Measurements from ENCODE around the gene AKAP13.
"Not testable (repeated sequence)": the region's sequence is repeated elsewhere in the genome, so short reads cannot be mapped to it uniquely, and the experiment has no call there.

The AKAP13 gene

DNA sequence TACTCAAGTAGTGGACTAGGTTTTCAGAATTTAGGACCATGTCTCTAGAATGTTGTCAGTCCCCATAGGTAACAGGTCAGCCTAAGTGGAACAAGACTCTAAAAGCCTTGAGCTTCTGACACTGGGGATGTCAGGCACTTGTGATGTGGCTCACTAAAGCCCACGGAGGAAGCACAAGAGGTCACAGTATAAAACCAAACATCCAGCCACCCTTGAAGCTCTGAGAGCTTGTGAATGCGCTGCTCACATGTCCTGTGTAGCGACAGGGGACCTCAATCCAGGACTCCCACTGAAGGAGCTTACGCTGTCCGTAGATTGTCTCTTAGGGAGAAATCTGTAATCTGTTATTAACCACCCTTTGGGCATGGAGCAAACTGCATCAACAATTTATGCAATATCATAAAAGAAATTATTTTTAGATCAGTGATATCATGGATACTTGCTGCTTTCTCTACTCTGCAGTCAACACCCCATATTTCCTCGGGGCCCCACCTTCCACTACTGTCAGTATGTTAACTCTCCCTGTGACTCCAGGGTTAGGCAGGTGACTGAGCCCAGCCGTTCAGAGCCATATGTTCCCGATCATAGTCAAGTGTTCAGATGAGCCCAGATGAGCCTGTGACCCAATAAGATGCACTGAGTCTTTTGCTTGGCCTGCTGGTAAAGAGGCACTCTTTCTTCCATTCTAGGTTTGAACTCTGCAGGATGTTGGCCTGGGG, 32.2 kb upstream of the AKAP13 start:
- DNase-seq: not testable (repeated sequence)

DNA sequence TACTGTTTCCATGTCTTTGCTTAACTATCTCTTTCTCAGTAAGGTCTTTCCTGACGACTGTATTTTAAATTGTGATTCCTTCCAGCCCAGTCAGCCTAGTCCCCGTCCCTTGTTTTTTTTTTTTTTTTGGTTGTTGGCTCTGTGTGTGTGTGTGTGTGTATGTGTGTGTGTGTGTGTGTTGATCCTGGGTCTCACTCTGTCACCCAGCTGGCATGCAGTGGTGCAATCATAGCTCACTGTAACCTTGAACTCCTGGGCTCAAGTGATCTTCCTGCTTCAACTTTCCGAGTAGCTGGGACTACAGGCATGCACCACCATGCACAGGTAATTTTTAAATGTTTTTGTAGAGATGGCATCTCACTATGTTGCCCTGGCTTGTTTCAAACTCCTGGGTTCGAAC, 31.3 kb upstream of the AKAP13 start:
- DNase-seq: not testable (repeated sequence)

GRCh38 chr15:85350395-85350794, 30.0 kb upstream of the AKAP13 start:
- no peak for DNase-seq

DNA sequence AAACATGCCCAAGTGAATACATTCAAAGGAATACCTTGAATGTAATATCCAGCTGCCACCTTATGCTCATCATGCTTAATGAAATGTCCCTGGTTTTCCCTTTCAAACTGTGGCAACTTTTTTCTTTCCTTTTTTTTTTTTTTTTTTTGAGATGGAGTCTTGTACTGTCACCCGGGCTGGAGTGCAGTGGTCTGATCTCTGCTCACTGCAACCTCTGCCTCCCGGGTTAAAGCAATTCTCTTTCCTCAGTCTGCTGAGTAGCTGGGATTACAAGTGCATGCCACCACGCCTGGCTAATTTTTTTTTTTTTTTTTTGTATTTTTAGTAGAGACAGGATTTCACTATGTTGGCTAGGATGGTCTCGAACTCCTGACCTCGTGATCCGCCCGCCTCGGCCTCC, 28.9 kb upstream of the AKAP13 start:
- not testable (repeated sequence) for DNase-seq

DNA sequence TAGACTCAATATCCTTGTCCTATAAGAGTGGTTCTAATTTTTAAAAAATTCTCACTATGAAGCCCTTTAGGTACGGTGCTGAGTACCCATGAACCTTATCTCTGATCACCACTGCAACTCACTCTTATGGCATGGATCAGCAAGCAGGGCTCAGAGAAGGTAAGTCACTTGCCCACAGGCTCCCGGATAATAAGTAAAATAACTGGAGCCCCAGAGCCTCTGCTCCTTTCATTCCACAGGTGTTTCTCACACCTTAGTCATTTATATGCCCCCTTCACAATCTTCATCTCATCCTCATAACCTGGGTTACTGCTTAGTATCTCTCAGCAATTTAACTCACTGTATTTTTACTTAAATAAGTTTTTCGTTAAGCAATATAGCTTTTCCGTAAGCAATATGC, 28.4 kb upstream of the AKAP13 start:
- no peak for DNase-seq

GRCh38 chr15:85353516-85353915, 26.9 kb upstream of the AKAP13 start:
- DNase-seq: no peak

DNA sequence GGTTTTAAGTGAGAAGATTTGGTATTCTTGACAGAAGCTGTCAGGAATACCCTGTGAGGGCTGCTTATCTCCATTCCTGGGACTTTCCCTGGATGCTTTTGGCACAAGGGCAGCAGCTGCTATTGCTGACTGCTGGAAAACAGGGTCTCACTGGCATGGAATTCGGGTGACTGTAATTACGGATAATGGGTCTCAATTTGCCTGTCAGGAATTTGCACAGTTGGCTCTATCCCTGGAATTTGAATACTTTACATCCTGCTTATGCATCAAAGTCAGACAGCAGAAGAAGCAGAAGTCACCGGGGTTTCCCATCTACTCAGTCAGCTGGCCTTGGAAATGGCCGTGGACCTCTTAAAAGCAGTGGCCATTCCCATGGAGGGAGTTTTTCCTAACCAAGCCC, 25.9 kb upstream of the AKAP13 start:
- no peak for DNase-seq

DNA sequence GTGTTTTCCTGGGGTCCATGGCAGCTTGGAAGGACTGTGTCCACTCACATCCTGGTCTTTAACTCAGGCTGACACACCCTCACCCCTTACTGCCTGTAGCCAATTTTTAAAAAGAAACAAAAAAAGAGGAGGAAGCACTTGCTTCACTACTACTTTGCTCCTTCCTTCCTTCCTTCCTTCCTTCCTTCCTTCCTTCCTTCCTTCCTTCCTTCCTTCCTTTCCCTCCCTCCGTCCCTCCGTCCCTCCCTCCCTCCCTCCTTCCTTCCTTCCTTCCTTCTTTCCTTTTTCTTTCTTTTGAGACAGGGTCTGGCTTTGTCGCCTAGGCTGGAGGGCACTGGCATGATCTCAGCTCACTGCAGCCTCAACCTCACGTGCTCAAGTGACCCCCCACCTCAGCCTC, 25.5 kb upstream of the AKAP13 start:
- DNase-seq: no peak

DNA sequence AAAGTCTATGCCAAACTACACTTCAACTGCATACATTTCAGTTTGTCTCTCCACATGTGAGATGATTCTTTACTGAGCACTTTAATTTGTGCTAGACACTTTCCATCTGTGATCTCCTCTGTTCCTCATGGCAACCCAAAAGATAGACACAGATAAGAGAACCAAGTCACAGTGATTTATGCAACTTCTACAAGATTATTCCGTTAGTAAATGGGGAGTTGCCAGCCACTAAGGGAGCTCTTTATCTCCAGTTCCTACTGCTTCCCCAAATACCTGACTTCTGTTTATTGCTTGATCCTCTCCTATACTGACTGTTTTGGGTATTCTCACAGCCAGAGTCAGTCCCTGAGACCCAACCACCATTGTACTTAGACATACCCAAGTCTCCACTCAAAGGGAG, 24.1 kb upstream of the AKAP13 start:
- DNase-seq: no peak

GRCh38 chr15:85361323-85361722, 19.1 kb upstream of the AKAP13 start:
- DNase-seq: no peak

GRCh38 chr15:85362436-85363081, 17.8 kb upstream of the AKAP13 start:
- DNase-seq: no peak

DNA sequence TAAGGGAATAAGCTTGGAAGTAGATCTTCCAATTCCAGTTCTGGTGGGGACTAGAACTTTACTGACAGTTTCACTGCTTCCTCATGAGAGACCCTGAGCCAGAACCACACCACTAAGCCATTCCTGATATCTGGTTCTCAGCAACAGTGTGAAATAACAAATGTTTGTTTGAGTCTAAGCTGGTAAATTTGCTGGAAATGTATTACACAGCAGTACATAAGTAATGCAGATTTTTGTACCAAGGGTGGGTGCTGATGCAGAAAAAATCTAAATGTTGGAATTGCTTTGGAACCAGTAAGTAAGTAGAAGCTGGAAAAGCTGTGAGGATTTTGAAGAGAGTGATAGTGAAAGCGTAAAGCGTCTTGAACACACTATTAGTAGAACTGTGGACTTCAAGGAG, 14.4 kb upstream of the AKAP13 start:
- no peak for DNase-seq

DNA sequence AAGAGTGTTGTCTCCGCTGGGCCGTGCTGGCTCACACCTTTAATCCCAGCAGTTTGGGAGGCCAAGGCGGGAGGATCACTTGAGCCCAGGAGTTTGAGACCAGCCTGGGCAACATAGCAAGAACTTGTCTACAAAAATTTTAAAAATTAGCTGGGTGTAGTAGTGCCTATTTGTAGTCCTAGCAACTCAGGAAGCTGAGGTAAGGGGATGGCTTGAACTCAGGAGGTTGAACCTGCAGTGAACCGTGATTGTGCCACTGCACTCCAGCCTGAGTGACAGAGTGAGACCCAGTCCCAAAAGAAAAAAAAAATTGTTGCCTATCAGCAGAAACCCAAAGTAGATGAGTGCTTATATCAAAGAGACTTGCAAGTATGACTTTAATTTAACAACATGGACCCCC, 12.7 kb upstream of the AKAP13 start:
- no peak for DNase-seq

- DNase-seq: no peak
Observed at GRCh38 chr15:85374831-85375230, 5.6 kb upstream of the AKAP13 start.

- no peak for DNase-seq
Observed at GRCh38 chr15:85377269-85377668, 3.1 kb upstream of the AKAP13 start.

- DNase-seq: no peak
Observed at GRCh38 chr15:85377986-85378385, 2.4 kb upstream of the AKAP13 start.

DNA sequence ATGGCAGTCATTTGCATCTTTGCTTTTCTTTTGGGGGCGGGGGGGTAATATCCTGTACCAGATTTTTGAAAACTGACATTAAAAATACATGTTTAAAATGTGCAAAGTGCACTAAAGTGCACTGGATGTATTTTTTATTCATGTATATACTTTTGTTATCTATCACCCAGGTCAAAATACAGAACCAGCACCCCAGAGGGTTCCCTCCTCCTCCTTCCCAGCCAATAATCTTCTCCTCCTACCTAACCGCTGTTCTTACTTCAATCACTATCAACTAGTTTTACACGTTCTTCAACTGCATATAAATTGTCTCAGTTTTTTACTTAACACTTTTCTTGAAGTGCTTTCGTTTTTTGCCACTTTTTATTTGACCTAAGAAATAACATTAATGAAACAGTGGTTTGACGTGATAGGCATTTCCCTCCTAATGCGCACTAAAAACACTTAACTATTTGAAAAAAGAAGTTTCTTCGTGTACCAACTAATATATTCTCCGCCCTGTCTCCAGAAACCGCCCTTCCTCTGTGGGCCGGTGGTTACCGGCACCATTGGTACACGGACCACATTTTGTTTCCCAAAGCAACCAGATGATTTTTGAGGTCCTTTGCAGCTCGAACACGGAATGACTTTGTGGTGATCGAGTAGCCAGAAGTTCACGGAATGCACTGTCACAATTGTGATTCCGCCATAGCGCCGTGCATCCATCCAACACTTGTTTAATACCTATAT, 836 bp upstream of the AKAP13 start:
- no peak for DNase-seq

DNA sequence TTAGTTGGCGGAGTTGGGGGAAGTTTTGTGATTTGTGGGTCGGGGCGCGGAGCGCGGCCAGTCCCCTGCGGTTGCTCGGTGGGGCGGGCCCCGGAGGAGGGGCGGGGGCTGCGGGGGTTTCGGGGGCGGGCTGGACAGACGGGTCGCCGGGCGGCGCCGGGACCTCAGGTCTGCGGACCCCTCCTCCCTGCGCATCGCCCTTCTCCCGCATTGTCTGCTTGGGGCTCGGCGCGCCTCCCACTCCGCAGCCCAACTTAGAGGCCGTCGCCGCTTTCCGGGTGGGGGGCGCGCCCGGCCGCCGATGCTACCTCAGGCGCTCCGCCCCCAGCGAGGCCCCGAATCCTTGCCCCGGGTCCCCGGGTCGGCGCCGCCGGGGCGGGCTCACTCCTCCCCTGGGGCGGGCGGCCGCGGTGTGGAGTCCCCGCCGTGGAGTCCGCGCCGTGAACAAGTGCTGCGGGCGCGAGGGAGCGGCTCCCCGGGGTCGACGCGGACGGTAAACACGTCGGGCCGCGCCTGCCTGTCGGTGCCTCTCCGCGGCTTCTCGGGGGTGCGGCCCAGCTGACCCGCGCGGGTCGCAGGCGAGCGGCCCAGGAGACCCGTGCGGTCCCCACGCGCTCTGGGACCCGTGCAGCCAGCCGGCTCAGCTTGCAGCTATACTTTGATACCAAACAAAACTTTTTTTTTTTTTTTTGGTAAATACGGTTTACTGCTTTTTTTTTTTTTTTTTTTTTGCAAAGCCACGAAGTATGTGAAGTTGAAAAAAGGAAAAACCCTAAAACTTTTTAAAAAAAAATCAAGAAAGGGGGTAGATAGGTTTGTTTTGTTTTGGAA, 624 bp downstream of the AKAP13 start:
- DNase-seq: no peak

DNA sequence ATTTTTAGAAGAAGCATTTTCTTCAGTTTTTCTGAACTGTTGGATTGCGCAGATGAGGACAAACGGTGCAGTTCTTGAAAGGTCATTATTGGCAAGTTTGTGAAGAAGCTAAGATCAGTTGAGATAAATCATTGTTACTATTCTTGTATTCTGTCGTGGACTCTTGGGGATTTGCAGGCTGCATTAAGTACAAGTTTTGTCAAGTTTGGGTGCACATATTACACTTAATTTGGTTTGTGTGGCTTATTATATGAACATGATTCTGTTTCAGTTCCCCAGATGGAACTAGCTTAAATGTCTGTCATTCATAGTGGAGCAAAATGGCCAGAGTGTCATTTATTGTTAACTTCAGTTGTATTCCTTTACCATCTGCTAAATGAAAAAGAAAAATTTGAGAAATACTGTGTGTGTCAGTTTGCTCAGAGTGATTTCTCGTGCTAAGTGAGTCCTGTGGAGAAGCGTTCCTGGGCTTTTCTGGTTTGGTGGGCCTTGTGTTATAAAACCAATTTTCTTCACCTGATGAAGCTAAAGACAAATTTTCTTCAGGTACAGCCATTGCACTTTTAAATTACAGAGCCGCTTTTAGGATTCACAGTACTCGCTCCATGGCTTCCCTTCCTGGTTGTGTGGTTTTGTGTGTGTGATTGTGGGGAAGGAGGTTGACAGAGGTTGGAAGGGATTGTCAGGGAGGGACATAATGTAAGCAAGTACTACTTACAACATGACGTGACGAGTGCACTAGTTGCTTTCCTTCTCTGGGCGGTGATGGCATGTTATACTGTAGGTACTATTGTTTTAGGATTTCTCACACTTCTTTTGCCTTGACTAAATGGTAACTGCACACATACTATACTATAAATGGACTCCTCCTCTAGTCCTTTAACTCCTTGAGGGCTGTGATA, 1.7 kb downstream of the AKAP13 start:
- no peak for DNase-seq

- no peak for DNase-seq
Observed at GRCh38 chr15:85382942-85383341, 2.5 kb downstream of the AKAP13 start.

DNA sequence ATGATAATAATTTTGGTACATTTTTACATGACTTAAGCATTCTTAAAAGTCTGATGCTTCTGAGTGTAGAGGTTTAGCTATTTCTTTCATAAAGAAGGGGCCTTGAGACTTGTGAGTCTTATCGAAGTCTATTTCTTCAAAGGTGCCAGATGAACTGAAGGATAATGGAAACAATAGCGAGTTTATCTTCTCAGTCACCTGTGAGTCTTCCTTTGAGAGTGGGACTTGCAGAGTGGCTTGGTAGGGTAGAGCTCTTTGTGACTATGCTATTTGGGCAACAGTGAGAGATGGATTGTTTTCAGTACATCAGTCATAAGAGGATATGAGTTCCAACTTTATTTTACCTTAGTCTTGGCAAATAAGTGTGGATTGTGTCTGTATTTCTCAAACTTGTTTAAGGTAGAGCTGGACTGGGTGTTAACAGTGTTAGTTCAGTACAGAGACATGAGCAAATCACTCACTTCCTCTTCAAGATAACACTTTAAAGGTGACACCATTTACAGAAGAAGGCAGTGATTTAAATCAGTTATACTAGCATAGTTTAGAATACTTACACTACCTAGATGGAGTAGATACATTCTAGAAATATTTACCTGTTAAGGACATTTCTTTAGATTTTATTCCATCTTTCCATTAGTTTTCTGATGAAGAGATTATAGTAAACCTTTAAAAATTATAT, 3.2 kb downstream of the AKAP13 start:
- no peak for DNase-seq

- no peak for DNase-seq
Observed at GRCh38 chr15:85386261-85386660, 5.9 kb downstream of the AKAP13 start.
